Activated naive CD8-positive, alpha-beta T cell treated with anti-CD3 and anti-CD28 coated beads for 36 hours (primary cell): Measurements from ENCODE around the gene AKAP6. TPM values are rescaled to one million over a fixed set of nuclear protein-coding genes. Genes with fewer than 3 reads are reported as not detected.

Source experiments
- DNase-seq: peaks from one replicate; pipeline ENCODE4 v3.0.0; 2021
- H3K27ac Mint-ChIP-seq: one replicate; pipeline ENCODE4 v1.8.0; 2022; ENCODE audit warnings: mild to moderate bottlenecking, moderate library complexity, mixed read lengths
- H3K27me3 Mint-ChIP-seq: one replicate; pipeline ENCODE4 v1.8.0; 2022; ENCODE audit warnings: mild to moderate bottlenecking, mixed read lengths
- H3K36me3 Mint-ChIP-seq: one replicate; pipeline ENCODE4 v1.8.0; 2021; ENCODE audit warnings: mild to moderate bottlenecking, mixed read lengths
- H3K4me1 Mint-ChIP-seq: one replicate; pipeline ENCODE4 v1.8.0; 2021; ENCODE audit warnings: mixed read lengths
- H3K4me3 Mint-ChIP-seq: one replicate; pipeline ENCODE4 v1.8.0; 2022; ENCODE audit warnings: mild to moderate bottlenecking, moderate library complexity, mixed read lengths
- H3K9me3 Mint-ChIP-seq: one replicate; pipeline ENCODE4 v1.8.0; 2022; ENCODE audit warnings: mixed read lengths
- total RNA-seq, 2 experiments: library from RNA; stranded (reverse); gene quantifications; one replicate each; pipeline ENCODE4 v1.2.3, GENCODE V29; 2021

The AKAP6 gene
- total RNA-seq, 2 experiments from 2014 or later = 1.3 to 2.1 TPM

GRCh38 chr14:32587461-32587860 is 258.4 kb downstream of the AKAP6 start:
- Mint-ChIP-seq H3K27ac (no peak overlapping the region), H3K4me3 (no peak overlapping the region), H3K4me1 (no peaks in the 10 kb centered on the region), H3K9me3 (peaks cover 2% of the 10 kb centered on the region), H3K36me3 (no peaks in the 10 kb centered on the region), H3K27me3 (no peaks in the 10 kb centered on the region)
- no peak for DNase-seq

DNA sequence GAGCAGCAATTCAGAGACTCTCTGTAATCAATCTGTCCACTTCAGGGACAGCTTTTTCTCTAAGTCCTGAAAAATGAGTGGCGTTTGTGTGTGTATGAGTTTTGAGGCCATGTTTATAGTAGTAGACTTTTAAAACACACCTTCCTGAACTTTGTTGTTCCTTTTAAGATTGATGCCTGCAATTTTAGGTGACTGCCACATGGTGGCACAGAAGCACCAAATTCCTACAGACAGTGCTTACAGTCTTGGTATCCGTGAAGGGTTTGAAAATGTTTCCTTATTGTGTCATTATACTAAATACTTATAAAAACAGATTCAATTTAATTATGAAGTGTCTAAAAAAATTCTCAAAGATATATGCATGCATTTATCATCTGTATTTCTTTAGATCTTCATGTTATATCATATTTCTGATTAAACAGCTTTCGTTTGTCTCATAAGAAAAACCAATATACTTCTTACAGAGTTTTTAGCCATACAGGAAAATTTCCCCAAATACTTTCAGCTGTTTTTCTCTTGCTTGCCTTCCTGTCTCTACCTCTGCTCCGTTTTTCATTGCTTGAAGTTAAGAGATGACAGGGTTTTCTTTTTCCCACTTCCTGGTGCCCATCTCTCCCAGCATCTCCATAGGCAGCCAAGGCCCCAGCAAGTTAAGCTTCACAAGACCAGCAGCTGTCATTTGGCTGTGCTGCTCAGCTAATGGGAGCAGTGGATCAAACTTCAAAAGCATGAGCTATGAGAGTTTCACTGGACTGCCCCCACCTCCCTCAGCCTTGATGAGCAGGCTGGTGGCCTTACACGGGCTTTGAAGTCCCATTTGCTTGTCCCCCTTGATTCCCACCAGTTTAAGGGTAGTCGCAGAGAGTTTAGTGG is 259.6 kb downstream of the AKAP6 start:
- Mint-ChIP-seq H3K4me3 (no peak overlapping the region), H3K4me1 (no peaks in the 10 kb centered on the region), H3K27ac (no peak overlapping the region), H3K36me3 (no peaks in the 10 kb centered on the region), H3K27me3 (no peaks in the 10 kb centered on the region), H3K9me3 (peaks cover 2% of the 10 kb centered on the region)
- DNase-seq = no peak

DNA sequence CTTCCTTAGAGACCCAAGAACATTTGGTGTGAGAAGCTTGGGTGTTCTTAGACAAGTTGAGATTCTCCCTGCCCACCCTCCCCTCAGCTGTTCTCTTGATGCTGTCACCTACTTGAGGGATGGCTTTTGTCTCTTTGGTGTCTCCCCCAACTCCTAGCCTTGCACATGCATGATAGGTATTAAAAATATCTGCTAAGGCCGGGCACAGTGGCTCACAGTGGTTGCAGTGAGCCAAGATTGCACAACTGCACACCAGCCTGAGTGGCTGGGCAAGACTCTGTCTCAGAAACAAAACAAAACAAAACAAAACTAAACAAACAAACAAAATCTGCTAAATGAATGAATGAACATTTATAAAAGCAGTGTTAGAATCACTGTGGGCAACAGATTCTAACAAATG is 261.1 kb downstream of the AKAP6 start:
- Mint-ChIP-seq H3K36me3 (no peaks in the 10 kb centered on the region), H3K9me3 (peaks cover 2% of the 10 kb centered on the region), H3K4me1 (no peaks in the 10 kb centered on the region), H3K27me3 (no peaks in the 10 kb centered on the region), H3K27ac (no peak overlapping the region), H3K4me3 (no peak overlapping the region)
- DNase-seq = no peak

- no peaks in the 10 kb centered on the region for H3K36me3 Mint-ChIP-seq
- no peak overlapping the region for H3K27ac Mint-ChIP-seq
- H3K9me3 Mint-ChIP-seq = peaks cover under 1% of the 10 kb centered on the region
- no peak for DNase-seq
- no peak overlapping the region for H3K4me3 Mint-ChIP-seq
- no peaks in the 10 kb centered on the region for H3K27me3 Mint-ChIP-seq
- no peaks in the 10 kb centered on the region for H3K4me1 Mint-ChIP-seq
Measured at GRCh38 chr14:32593290-32593942, 264.3 kb downstream of the AKAP6 start.

- no peak overlapping the region for H3K27ac Mint-ChIP-seq
- H3K36me3 Mint-ChIP-seq = no peaks in the 10 kb centered on the region
- DNase-seq = no peak
- no peaks in the 10 kb centered on the region for H3K9me3 Mint-ChIP-seq
- H3K27me3 Mint-ChIP-seq = no peaks in the 10 kb centered on the region
- no peak overlapping the region for H3K4me3 Mint-ChIP-seq
- H3K4me1 Mint-ChIP-seq = no peaks in the 10 kb centered on the region
Measured at GRCh38 chr14:32594766-32595165, 265.7 kb downstream of the AKAP6 start.

- Mint-ChIP-seq H3K4me3 (no peak overlapping the region), H3K27ac (no peak overlapping the region), H3K9me3 (no peaks in the 10 kb centered on the region), H3K36me3 (no peaks in the 10 kb centered on the region), H3K27me3 (no peaks in the 10 kb centered on the region), H3K4me1 (no peaks in the 10 kb centered on the region)
- DNase-seq = no peak
Measured at GRCh38 chr14:32595497-32595896, 266.4 kb downstream of the AKAP6 start.

DNA sequence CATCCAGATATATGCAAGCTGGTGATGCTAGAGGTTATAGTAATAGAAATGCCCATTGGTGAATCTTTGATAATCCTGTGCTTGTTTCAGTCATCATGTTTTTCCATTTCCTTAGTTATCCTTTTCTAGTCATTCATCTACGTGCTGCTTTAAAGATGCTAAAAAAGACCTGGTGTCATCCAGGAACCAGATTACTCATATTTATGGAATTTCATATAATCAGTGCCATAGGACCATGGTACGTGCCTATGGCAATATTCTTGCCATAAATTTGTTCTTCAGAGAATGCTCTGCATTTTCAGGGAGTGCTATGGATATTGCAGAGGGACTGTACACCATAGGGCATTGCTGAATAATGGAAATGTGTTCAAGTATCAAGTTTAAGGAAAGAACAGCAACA is 267.3 kb downstream of the AKAP6 start:
- H3K4me3 Mint-ChIP-seq = no peak overlapping the region
- H3K36me3 Mint-ChIP-seq = no peaks in the 10 kb centered on the region
- H3K4me1 Mint-ChIP-seq = no peaks in the 10 kb centered on the region
- H3K9me3 Mint-ChIP-seq = no peaks in the 10 kb centered on the region
- no peaks in the 10 kb centered on the region for H3K27me3 Mint-ChIP-seq
- no peak overlapping the region for H3K27ac Mint-ChIP-seq
- DNase-seq = no peak

DNA sequence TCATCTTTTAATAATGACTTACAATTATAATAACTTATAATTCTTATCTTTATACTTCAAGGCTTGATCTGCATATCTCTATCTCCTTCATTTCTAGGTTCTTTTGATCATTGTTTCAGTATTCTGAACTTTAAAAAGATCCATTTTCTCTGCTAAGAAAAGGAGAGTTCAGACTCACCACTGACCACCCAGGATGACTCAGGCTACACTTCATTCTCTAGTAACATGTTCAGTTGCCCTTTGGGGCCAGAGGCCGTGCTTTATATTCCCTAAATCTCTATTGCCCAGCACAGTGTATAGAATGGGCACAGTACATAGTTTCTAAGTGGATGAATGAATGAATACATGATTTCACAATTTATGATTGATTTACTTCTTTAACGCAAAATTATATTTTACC is 268.7 kb downstream of the AKAP6 start:
- no peaks in the 10 kb centered on the region for H3K4me1 Mint-ChIP-seq
- H3K27me3 Mint-ChIP-seq = no peaks in the 10 kb centered on the region
- no peak for DNase-seq
- H3K27ac Mint-ChIP-seq = no peak overlapping the region
- no peaks in the 10 kb centered on the region for H3K9me3 Mint-ChIP-seq
- H3K36me3 Mint-ChIP-seq = no peaks in the 10 kb centered on the region
- no peak overlapping the region for H3K4me3 Mint-ChIP-seq

DNA sequence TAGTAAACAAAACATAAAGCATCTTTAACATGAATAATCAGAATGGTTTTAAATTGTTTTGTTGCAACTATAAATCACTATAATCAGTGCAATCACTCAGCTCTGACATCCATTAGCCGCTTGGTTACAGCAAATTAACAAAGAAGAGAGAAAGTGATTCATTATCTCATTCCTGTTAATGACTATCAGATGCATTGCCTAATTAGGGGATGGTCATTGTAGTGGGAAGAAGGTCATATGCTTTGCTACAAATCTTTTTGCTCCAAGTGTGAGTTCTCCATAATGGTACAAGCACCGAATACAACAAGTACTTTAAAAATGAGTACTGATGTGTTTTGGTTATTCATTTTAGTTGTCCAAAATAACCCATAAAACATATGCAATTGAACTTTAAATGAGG is 272.0 kb downstream of the AKAP6 start:
- H3K27me3 Mint-ChIP-seq = no peaks in the 10 kb centered on the region
- H3K4me3 Mint-ChIP-seq = no peak overlapping the region
- H3K27ac Mint-ChIP-seq = no peak overlapping the region
- no peaks in the 10 kb centered on the region for H3K36me3 Mint-ChIP-seq
- no peak for DNase-seq
- H3K4me1 Mint-ChIP-seq = no peaks in the 10 kb centered on the region
- no peaks in the 10 kb centered on the region for H3K9me3 Mint-ChIP-seq

DNA sequence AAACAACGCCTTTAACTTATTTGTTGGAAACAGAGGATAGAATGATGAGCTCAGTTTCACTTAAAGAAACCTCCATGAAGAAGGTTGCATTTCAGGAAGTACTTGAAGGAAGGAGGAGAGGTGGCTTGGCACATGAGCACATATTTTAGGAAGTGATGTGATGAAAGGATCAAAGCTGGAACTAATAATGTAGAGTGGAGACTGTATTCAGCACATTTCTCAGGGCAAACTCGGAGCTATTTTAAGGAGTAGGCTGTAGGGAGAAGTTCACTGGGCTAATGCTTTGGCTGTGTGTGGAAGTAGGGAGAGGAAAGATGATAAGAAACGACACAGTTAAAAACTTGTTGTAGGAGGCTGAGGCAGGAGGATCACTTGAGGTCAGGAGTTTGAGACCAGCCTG is 272.8 kb downstream of the AKAP6 start:
- H3K4me3 Mint-ChIP-seq = no peak overlapping the region
- H3K36me3 Mint-ChIP-seq = no peaks in the 10 kb centered on the region
- H3K27ac Mint-ChIP-seq = no peak overlapping the region
- H3K4me1 Mint-ChIP-seq = no peaks in the 10 kb centered on the region
- no peak for DNase-seq
- H3K9me3 Mint-ChIP-seq = no peaks in the 10 kb centered on the region
- no peaks in the 10 kb centered on the region for H3K27me3 Mint-ChIP-seq

GRCh38 chr14:32602699-32603098 is 273.6 kb downstream of the AKAP6 start:
- H3K27ac Mint-ChIP-seq = no peak overlapping the region

GRCh38 chr14:32603992-32604565 is 275.0 kb downstream of the AKAP6 start:
- Mint-ChIP-seq H3K4me3 (no peak overlapping the region), H3K27ac (no peak overlapping the region), H3K4me1 (no peaks in the 10 kb centered on the region), H3K27me3 (no peaks in the 10 kb centered on the region), H3K36me3 (no peaks in the 10 kb centered on the region), H3K9me3 (no peaks in the 10 kb centered on the region)
- DNase-seq = no peak

More at GRCh38 chr14:32602699-32603098, 273.6 kb downstream of the AKAP6 start:
- no peaks in the 10 kb centered on the region for H3K9me3 Mint-ChIP-seq
- H3K27me3 Mint-ChIP-seq = no peaks in the 10 kb centered on the region
- H3K4me3 Mint-ChIP-seq = no peak overlapping the region
- H3K4me1 Mint-ChIP-seq = no peaks in the 10 kb centered on the region
- H3K36me3 Mint-ChIP-seq = no peaks in the 10 kb centered on the region
- no peak for DNase-seq

- no peak for DNase-seq
- no peaks in the 10 kb centered on the region for H3K36me3 Mint-ChIP-seq
- H3K9me3 Mint-ChIP-seq = no peaks in the 10 kb centered on the region
- no peaks in the 10 kb centered on the region for H3K4me1 Mint-ChIP-seq
- no peak overlapping the region for H3K4me3 Mint-ChIP-seq
- no peak overlapping the region for H3K27ac Mint-ChIP-seq
- no peaks in the 10 kb centered on the region for H3K27me3 Mint-ChIP-seq
Measured at GRCh38 chr14:32606301-32606700, 277.2 kb downstream of the AKAP6 start.

DNA sequence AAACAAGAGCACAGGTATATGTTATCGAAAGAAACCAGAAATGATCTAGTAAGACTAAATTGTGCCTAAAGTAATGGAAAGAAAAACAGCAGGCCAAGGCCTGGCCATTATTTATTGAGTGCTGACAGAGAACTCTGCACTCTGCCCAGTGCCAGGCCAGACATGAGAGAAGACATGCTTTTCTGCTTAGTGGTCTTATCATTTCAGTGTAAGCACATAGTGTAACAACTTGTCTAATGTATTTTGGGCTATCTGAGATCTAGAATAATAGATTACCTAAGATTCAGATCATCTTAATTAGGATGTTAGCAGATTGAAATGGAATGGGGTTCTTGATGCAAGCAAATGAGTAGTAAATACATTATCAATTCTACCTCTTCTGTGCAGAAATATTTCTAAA is 278.3 kb downstream of the AKAP6 start:
- H3K27ac Mint-ChIP-seq = no peak overlapping the region
- no peak for DNase-seq
- H3K4me3 Mint-ChIP-seq = no peak overlapping the region
- H3K36me3 Mint-ChIP-seq = no peaks in the 10 kb centered on the region
- H3K4me1 Mint-ChIP-seq = no peaks in the 10 kb centered on the region
- no peaks in the 10 kb centered on the region for H3K9me3 Mint-ChIP-seq
- no peaks in the 10 kb centered on the region for H3K27me3 Mint-ChIP-seq

DNA sequence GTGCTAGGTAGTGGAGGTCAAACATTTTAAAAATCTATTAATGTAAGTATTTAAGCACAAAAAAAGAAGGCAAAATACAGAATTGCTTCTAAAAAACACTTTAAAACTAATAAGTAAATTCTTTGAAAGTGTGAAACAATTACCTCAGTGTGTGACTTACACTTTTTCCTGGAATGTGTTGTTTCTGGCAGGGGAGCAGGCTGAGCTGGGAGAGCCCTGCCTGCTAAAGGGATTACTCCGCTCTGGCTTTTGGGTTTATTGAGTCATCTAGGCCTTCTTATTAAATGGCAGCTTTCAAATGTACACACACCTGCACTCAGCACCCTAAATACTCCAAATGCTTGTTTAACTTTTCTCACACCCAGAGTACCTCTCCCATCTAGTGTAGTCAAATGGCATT is 279.8 kb downstream of the AKAP6 start:
- DNase-seq = no peak
- H3K36me3 Mint-ChIP-seq = no peaks in the 10 kb centered on the region
- no peaks in the 10 kb centered on the region for H3K27me3 Mint-ChIP-seq
- no peaks in the 10 kb centered on the region for H3K4me1 Mint-ChIP-seq
- H3K9me3 Mint-ChIP-seq = no peaks in the 10 kb centered on the region
- H3K27ac Mint-ChIP-seq = no peak overlapping the region
- no peak overlapping the region for H3K4me3 Mint-ChIP-seq
